Measurements from ENCODE around the gene SRPK2.
"Not testable (repeated sequence)": the region's sequence is repeated elsewhere in the genome, so short reads cannot be mapped to it uniquely, and the experiment has no call there.

Gene SRPK2

DNA sequence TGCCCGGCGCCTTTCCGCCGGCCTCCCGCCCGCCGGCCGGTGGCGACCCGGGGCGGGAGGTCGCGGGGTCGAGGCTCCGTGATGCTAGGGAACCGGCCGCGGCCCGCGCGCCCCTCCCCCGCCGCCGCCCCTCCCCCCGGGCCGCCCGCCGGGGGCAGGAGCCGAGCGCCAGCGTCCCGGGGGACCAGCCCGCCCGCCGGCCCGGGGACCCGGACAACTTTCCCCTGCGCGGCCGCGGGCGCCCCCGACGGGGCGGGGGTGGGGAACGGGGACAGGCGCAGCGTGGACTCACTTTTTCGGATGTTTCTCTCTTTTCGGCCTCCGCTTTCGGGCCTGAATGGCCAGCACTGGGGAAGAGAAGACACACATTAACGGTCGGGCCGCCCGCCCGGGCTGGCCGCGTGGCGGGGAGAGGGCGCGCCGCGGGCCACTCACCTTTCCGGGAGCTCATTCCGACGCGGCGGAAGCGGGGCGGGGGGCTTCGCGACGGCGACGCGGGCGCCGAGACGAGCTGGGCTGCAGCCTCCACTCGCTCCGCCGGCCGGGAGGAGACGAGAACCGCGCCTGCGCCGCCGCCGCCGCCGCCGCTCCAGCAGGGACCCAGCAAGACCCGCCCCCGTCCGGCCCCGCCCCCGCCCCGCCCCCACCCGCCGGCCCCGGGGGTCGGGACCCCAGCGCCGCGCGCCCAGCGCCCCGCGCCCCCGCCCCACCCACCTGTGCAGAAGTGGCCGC lies at the start of gene SRPK2:
TSS of gene SRPK2 (minus strand) at position 566 of the 732 bp plus-strand sequence.
- peak within 1 kb of the TSS; percentile 69 for H3K4me3 ChIP-seq (ENCODE audit: low read depth, low read length)
- peak; percentile 87 for DNase-seq (ENCODE audit: low read depth)
- TF ChIP-seq, protein P1, sequence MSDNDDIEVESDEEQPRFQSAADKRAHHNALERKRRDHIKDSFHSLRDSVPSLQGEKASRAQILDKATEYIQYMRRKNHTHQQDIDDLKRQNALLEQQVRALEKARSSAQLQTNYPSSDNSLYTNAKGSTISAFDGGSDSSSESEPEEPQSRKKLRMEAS (IDR thresholded peaks at IDR 0.05; ENCODE audit: low read depth, low read length): no peak
- TF ChIP-seq POLR2A (IDR thresholded peaks at IDR 0.05; ENCODE audit: extremely low read depth, insufficient read length) (peak; percentile 67), MYC (IDR thresholded peaks at IDR 0.05; ENCODE audit: low read depth, low read length) (peak; percentile 24; the same call in 1 of the 2 replicates)
- TF ChIP-seq, protein P2, sequence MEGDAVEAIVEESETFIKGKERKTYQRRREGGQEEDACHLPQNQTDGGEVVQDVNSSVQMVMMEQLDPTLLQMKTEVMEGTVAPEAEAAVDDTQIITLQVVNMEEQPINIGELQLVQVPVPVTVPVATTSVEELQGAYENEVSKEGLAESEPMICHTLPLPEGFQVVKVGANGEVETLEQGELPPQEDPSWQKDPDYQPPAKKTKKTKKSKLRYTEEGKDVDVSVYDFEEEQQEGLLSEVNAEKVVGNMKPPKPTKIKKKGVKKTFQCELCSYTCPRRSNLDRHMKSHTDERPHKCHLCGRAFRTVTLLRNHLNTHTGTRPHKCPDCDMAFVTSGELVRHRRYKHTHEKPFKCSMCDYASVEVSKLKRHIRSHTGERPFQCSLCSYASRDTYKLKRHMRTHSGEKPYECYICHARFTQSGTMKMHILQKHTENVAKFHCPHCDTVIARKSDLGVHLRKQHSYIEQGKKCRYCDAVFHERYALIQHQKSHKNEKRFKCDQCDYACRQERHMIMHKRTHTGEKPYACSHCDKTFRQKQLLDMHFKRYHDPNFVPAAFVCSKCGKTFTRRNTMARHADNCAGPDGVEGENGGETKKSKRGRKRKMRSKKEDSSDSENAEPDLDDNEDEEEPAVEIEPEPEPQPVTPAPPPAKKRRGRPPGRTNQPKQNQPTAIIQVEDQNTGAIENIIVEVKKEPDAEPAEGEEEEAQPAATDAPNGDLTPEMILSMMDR (IDR thresholded peaks at IDR 0.05; ENCODE audit: low read depth, low read length): no peak

DNA sequence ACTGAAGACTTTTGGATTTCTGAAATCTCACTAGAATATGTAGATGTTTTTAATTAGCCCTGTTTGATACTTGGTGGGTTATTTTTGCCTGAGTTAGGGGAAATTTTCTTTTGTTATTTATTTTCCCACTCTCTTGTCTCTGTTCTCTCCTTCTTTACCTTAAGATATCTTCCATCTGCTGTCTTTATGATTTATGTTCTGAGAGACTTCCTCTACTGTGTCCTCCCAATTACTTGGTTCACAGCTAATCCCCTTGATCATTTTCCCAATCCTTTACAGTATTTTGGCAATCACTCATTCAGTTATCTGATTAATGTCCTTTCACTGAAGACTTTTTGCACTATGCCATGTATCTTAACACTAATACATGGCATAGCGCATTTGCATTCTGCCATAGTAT lies 49.5 kb upstream of the SRPK2 start:
- TF ChIP-seq, protein P2 (IDR thresholded peaks at IDR 0.05; ENCODE audit: low read depth, low read length): no peak
- TF ChIP-seq, protein P1 (IDR thresholded peaks at IDR 0.05; ENCODE audit: low read depth, low read length): no peak
- TF ChIP-seq POLR2A (IDR thresholded peaks at IDR 0.05; ENCODE audit: extremely low read depth, insufficient read length) (no peak), MYC (IDR thresholded peaks at IDR 0.05; ENCODE audit: low read depth, low read length) (no peak)
- no peak overlapping the region for H3K4me3 ChIP-seq (ENCODE audit: low read depth, low read length)
- DNase-seq (ENCODE audit: low read depth): no peak

DNA sequence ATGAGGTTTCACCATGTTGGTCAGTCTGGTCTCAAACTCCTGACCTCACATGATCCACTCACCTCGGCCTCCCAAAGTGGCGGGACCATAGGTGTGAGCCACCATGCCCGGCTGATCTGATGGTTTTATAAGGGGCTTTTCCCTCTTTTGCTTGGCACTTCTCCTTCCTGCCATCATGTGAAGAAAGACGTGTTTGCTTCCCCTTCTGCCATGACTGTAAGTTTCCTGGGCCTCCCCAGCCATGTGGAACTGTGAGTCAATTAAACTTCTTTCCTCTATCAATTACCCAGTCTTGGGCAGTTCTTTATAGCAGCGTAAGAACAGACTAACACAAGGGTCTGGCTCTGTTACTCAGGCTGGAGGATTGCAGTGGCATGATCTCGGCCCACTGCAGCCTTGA lies 48.6 kb upstream of the SRPK2 start:
- H3K4me3 ChIP-seq (ENCODE audit: low read depth, low read length): not testable (repeated sequence)

DNA sequence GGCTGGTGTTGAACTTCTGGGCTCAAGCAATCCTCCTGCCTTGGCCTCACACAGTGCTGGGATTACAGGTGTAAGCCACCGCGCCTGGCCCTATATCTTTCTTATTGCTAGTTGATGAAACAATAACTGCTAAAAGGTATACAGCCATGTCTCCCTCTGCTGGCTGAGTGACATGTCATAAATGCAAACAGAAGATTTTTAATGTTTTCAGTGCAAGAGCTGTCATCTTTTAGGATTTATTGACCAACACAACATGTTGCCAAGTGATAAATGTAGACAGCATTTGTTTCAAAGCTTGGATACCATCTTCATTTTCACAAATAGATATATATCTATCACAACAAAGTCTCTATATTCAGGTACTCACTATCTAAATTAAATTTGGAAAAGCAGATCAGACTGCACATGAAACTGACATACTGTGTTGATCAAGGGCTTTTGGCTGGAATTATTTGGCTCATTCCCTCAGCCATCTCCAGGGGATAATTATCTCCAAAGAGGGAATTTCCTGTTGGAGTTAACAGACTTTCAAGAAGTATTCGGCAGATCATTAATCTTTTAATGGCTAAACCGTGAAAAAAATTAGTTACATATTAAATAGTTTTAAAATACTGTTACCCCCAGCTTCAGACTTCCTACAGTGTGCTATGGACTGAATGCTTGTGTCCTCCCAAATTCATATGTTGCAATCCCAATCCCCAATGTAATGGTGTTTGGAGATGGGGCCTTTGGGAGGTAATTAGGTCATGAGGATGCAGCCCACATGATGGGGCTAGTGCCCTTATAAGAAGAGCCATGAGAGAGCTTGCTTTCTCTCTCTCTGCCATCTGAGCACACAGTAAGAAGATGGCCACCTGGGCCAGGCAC lies 41.3 kb upstream of the SRPK2 start:
- peak; percentile 73 for DNase-seq (ENCODE audit: low read depth)
- no peak overlapping the region for H3K4me3 ChIP-seq (ENCODE audit: low read depth, low read length)
- TF ChIP-seq, protein P2 (IDR thresholded peaks at IDR 0.05; ENCODE audit: low read depth, low read length): peak; percentile 61
- TF ChIP-seq MYC (IDR thresholded peaks at IDR 0.05; ENCODE audit: low read depth, low read length): no peak

More for the DNA sequence above, 48.6 kb upstream of the SRPK2 start:
- not testable (repeated sequence) for DNase-seq (ENCODE audit: low read depth)

DNA sequence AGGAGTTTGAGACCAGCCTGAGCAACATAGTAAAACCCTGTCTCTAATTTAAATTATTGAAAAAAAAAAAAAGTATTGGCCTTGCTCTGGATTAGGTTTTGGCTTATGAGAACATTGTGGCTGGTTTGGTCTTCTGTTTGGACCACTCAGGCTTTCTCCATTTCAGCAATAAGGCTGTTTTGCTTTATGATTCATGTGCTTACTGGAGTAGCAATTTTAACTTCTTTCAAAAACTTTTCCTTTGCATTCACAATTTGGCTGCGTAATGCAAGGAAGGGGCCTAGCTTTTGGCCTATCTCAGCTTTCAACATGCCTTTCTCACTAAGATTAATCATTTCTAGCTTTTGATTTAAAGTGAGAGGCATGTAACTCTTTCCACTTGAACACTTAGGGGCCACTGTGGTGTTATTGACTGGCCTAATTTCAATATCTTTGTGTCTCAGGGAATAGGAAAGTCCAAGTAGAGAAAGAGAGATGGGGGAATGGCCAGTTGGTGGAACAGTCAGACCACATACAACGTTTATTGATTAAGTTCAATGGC lies 38.0 kb upstream of the SRPK2 start:
- no peak for DNase-seq (ENCODE audit: low read depth)
- TF ChIP-seq, protein P1 (IDR thresholded peaks at IDR 0.05; ENCODE audit: low read depth, low read length): no peak
- TF ChIP-seq, protein P2 (IDR thresholded peaks at IDR 0.05; ENCODE audit: low read depth, low read length): no peak
- TF ChIP-seq POLR2A (IDR thresholded peaks at IDR 0.05; ENCODE audit: extremely low read depth, insufficient read length) (no peak), MYC (IDR thresholded peaks at IDR 0.05; ENCODE audit: low read depth, low read length) (no peak)
- no peak overlapping the region for H3K4me3 ChIP-seq (ENCODE audit: low read depth, low read length)

DNA sequence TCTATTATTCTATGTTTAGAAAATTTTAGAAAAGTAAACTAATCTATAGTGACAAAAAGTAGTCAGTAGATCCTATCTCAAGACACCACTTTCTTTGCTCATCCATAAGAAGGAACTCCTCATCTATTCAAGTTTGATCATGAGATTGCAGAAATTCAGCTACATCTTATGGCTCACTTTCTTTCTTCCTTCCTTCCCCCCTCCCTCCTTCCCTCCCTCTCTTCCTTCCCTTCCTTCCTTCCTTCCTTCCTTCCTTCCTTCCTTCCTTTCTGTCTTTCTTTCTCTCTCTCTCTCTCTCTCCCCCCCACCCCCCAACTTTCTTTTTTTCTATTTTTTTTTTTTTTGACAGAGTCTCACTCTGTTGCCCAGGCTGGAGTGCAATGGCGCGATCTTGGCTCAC lies 35.3 kb upstream of the SRPK2 start:
- H3K4me3 ChIP-seq (ENCODE audit: low read depth, low read length): no peak overlapping the region
- no peak for DNase-seq (ENCODE audit: low read depth)
- TF ChIP-seq, protein P2 (IDR thresholded peaks at IDR 0.05; ENCODE audit: low read depth, low read length): no peak
- TF ChIP-seq MYC (IDR thresholded peaks at IDR 0.05; ENCODE audit: low read depth, low read length): no peak
- no peak for TF ChIP-seq POLR2A (IDR thresholded peaks at IDR 0.05; ENCODE audit: extremely low read depth, insufficient read length)
- TF ChIP-seq, protein P1 (IDR thresholded peaks at IDR 0.05; ENCODE audit: low read depth, low read length): no peak

All from NB4 (cell line).